ENCODE data around the gene JADE1.

JADE1 gene

DNA sequence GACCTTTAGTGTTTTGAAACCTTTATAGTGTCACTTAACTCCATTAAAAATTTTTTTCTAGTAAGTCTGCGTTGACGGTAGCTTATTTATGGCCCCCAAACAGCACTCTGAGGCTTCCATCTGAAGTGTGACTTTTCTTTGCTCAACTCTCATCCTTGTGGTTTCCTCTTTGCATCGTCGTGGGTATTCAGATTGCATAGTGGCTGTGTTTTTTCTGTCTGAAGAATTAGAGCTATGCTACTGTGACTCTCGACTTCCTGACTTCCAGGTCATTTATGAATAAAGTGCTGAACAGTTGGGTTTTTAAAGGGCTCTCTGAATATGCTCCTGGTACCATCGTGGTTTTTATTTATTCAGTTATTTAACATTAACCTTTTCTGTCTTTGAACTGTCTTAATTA lies 44.9 kb downstream of the JADE1 start:
- peaks cover 44 to 50% of the 10 kb centered on the region in 2 experiments for H3K36me3 ChIP-seq (ENCODE audit: control insufficient read depth in 1 of 2, insufficient read depth in 2 of 2, low read length in 2 of 2)
- WGBS (ENCODE audit: extremely low coverage, insufficient coverage, insufficient read length), result no CpG with 5 or more reads among the region's 6 CpGs
- no peak overlapping the region for H3K27ac ChIP-seq (ENCODE audit: low read depth, low read length)
- H3K4me2 ChIP-seq (ENCODE audit: low read length), result no peak overlapping the region
- H3K4ac ChIP-seq (ENCODE audit: low read depth, low read length), result no peak overlapping the region
- H4K91ac ChIP-seq (ENCODE audit: low read depth, low read length), result no peak overlapping the region
- H3K79me2 ChIP-seq (ENCODE audit: control insufficient read depth, insufficient read depth, low read length, poor library complexity), result no peaks in the 10 kb centered on the region
- H3K4me1 ChIP-seq (ENCODE audit: control insufficient read depth in 1 of 2, insufficient read depth in 2 of 2, low read length in 2 of 2), result peaks cover 0 to 4% of the 10 kb centered on the region in 2 experiments
- H3K23ac ChIP-seq (ENCODE audit: low read length), result no peak overlapping the region
- no peak overlapping the region for H3K9ac ChIP-seq (ENCODE audit: low read length)
- peaks cover 4% of the 10 kb centered on the region for H3K9me3 ChIP-seq (ENCODE audit: insufficient read depth, low read depth, low read length)
- no peaks in the 10 kb centered on the region for H3K27me3 ChIP-seq (ENCODE audit: insufficient read depth, low read length)
- H2BK5ac ChIP-seq (ENCODE audit: low read depth, low read length, poor library complexity), result no peak overlapping the region
- no peak overlapping the region for H2AK5ac ChIP-seq (ENCODE audit: low read length)
- H3K18ac ChIP-seq (ENCODE audit: low read length), result no peak overlapping the region
- H3K79me1 ChIP-seq (ENCODE audit: low read length), result no peaks in the 10 kb centered on the region
- no peak overlapping the region for H4K12ac ChIP-seq (ENCODE audit: low read depth, low read length)
- no peak overlapping the region for H4K8ac ChIP-seq (ENCODE audit: low read depth, low read length)
- DNase-seq, result no peak
- H3K4me3 ChIP-seq (ENCODE audit: low read depth, low read length), result no peak overlapping the region
- no peak overlapping the region for H2AFZ ChIP-seq (ENCODE audit: insufficient read depth, low read length, poor library complexity)
- no peak overlapping the region for H2BK12ac ChIP-seq (ENCODE audit: low read length)
- no peak overlapping the region for H3K14ac ChIP-seq (ENCODE audit: low read length)
- no peak overlapping the region for H2BK120ac ChIP-seq (ENCODE audit: insufficient read depth, low read length, poor library complexity)

DNA sequence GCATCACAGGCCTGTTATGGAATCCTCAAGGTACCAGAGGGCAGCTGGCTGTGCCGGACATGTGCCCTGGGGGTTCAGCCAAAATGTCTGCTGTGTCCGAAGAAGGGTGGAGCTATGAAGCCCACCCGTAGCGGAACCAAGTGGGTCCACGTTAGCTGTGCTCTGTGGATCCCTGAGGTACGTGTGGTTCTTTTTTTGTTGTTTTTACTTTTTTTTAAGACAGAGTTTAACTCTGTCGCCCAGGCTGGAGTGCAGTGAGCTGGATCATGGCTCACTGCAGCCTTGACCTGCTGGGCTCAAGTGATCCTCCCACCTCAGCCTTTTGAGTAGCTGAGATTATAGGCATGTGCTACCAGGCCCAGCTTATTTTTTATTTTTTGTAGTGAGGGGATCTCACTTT lies 46.1 kb downstream of the JADE1 start:
- Histone ChIP-seq H3K18ac (ENCODE audit: low read length) (no peak overlapping the region), H3K79me2 (ENCODE audit: control insufficient read depth, insufficient read depth, low read length, poor library complexity) (no peaks in the 10 kb centered on the region), H3K9ac (ENCODE audit: low read length) (no peak overlapping the region), H2BK12ac (ENCODE audit: low read length) (no peak overlapping the region), H3K14ac (ENCODE audit: low read length) (no peak overlapping the region), H3K4me3 (ENCODE audit: low read depth, low read length) (no peak overlapping the region), H3K4me2 (ENCODE audit: low read length) (no peak overlapping the region), H2AFZ (ENCODE audit: insufficient read depth, low read length, poor library complexity) (no peak overlapping the region), H3K27me3 (ENCODE audit: insufficient read depth, low read length) (no peaks in the 10 kb centered on the region), H2BK120ac (ENCODE audit: insufficient read depth, low read length, poor library complexity) (no peak overlapping the region), H3K9me3 (ENCODE audit: insufficient read depth, low read depth, low read length) (peaks cover 4% of the 10 kb centered on the region), H4K91ac (ENCODE audit: low read depth, low read length) (no peak overlapping the region), H3K27ac (ENCODE audit: low read depth, low read length) (no peak overlapping the region), H3K36me3 (ENCODE audit: control insufficient read depth in 1 of 2, insufficient read depth in 2 of 2, low read length in 2 of 2) (peaks cover 45 to 50% of the 10 kb centered on the region in 2 experiments), H3K79me1 (ENCODE audit: low read length) (no peaks in the 10 kb centered on the region), H4K8ac (ENCODE audit: low read depth, low read length) (no peak overlapping the region), H2BK5ac (ENCODE audit: low read depth, low read length, poor library complexity) (no peak overlapping the region), H3K4ac (ENCODE audit: low read depth, low read length) (no peak overlapping the region), H3K4me1 (ENCODE audit: control insufficient read depth in 1 of 2, insufficient read depth in 2 of 2, low read length in 2 of 2) (peaks cover 0 to 4% of the 10 kb centered on the region in 2 experiments), H2AK5ac (ENCODE audit: low read length) (no peak overlapping the region), H4K12ac (ENCODE audit: low read depth, low read length) (no peak overlapping the region), H3K23ac (ENCODE audit: low read length) (no peak overlapping the region)
- WGBS (ENCODE audit: extremely low coverage, insufficient coverage, insufficient read length), result no CpG with 5 or more reads among the region's 7 CpGs
- no peak for DNase-seq

DNA sequence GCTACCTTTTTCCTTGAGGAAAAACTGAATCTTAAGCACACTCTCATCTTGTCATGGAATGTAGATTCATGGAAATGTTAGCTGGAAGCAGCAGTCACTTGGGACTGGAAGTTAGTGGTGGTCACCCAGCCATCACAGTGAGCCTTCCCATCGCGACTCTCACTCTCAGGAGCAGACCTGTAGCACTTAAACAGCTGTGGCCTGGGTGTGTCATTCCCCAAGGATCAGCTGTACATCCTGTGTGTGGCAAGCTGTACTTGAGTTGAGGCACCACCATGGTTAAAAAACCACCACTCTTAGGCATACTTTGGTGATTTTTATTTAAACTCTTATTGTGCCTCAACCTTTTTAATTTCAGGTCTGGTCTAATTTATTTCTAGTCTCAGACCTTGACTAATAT lies 46.7 kb downstream of the JADE1 start:
- Histone ChIP-seq H4K91ac (ENCODE audit: low read depth, low read length) (no peak overlapping the region), H3K14ac (ENCODE audit: low read length) (no peak overlapping the region), H3K27ac (ENCODE audit: low read depth, low read length) (no peak overlapping the region), H4K8ac (ENCODE audit: low read depth, low read length) (no peak overlapping the region), H3K9me3 (ENCODE audit: insufficient read depth, low read depth, low read length) (peaks cover 4% of the 10 kb centered on the region), H3K4me3 (ENCODE audit: low read depth, low read length) (no peak overlapping the region), H3K79me2 (ENCODE audit: control insufficient read depth, insufficient read depth, low read length, poor library complexity) (no peaks in the 10 kb centered on the region), H2AK5ac (ENCODE audit: low read length) (no peak overlapping the region), H2BK12ac (ENCODE audit: low read length) (no peak overlapping the region), H2BK5ac (ENCODE audit: low read depth, low read length, poor library complexity) (no peak overlapping the region), H3K4me1 (ENCODE audit: control insufficient read depth in 1 of 2, insufficient read depth in 2 of 2, low read length in 2 of 2) (peaks cover 0 to 4% of the 10 kb centered on the region in 2 experiments), H3K9ac (ENCODE audit: low read length) (no peak overlapping the region), H4K12ac (ENCODE audit: low read depth, low read length) (no peak overlapping the region), H3K23ac (ENCODE audit: low read length) (no peak overlapping the region), H3K79me1 (ENCODE audit: low read length) (no peaks in the 10 kb centered on the region), H3K18ac (ENCODE audit: low read length) (no peak overlapping the region), H3K27me3 (ENCODE audit: insufficient read depth, low read length) (no peaks in the 10 kb centered on the region), H3K4ac (ENCODE audit: low read depth, low read length) (no peak overlapping the region), H2AFZ (ENCODE audit: insufficient read depth, low read length, poor library complexity) (no peak overlapping the region), H3K4me2 (ENCODE audit: low read length) (no peak overlapping the region), H3K36me3 (ENCODE audit: control insufficient read depth in 1 of 2, insufficient read depth in 2 of 2, low read length in 2 of 2) (peaks cover 44 to 54% of the 10 kb centered on the region in 2 experiments), H2BK120ac (ENCODE audit: insufficient read depth, low read length, poor library complexity) (no peak overlapping the region)
- no peak for DNase-seq
- no CpG with 5 or more reads among the region's 2 CpGs for WGBS (ENCODE audit: extremely low coverage, insufficient coverage, insufficient read length)

DNA sequence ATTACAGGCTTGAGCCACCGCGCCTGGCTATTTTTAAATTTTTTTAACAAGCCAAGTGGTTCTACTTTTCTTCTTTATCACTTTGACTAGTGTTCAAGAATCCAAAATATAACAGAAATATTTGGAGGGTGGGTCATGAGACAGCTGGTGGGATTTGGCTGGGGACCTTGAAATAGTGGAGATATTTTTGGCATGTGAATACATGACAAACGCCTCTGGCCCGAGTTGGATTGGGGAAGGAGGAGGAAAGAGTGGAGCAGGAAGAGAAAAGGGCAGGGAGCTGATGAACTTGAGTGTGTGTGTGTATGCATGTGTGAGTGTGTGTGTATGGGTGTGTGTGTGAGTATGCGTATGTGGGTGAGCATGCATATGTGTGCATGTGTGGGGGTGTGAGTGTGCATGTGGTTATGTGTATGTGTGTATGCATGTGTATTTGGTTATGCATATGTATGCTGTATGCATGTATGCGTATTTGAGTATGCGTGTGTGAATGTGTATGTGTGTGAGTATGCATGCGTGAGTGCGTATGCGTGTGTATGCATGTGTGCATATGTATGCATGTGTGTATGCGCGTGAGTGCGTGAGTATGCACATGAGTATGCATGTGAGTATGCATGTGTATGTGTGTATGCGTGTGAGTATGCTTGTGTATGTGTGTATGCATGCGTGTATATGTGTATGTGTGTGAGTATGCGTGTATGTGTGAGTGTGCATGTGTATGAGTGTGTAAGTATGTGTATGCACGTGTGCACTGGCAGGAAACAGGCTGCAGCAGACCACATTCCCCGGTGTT lies 49.6 kb downstream of the JADE1 start:
- no peaks in the 10 kb centered on the region for H3K79me2 ChIP-seq (ENCODE audit: control insufficient read depth, insufficient read depth, low read length, poor library complexity)
- H3K27ac ChIP-seq (ENCODE audit: low read depth, low read length), result no peak overlapping the region
- H4K12ac ChIP-seq (ENCODE audit: low read depth, low read length), result no peak overlapping the region
- peaks cover 0 to 6% of the 10 kb centered on the region in 2 experiments for H3K4me1 ChIP-seq (ENCODE audit: control insufficient read depth in 1 of 2, insufficient read depth in 2 of 2, low read length in 2 of 2)
- no peak overlapping the region for H3K4me2 ChIP-seq (ENCODE audit: low read length)
- peak in 1 of 2 donors; percentile 49 for DNase-seq
- H3K4me3 ChIP-seq (ENCODE audit: low read depth, low read length), result peak overlapping the region; percentile 56
- no peak overlapping the region for H2BK12ac ChIP-seq (ENCODE audit: low read length)
- H3K79me1 ChIP-seq (ENCODE audit: low read length), result no peaks in the 10 kb centered on the region
- no peak overlapping the region for H2AFZ ChIP-seq (ENCODE audit: insufficient read depth, low read length, poor library complexity)
- H4K8ac ChIP-seq (ENCODE audit: low read depth, low read length), result no peak overlapping the region
- peaks cover 4% of the 10 kb centered on the region for H3K9me3 ChIP-seq (ENCODE audit: insufficient read depth, low read depth, low read length)
- H2BK120ac ChIP-seq (ENCODE audit: insufficient read depth, low read length, poor library complexity), result no peak overlapping the region
- H3K14ac ChIP-seq (ENCODE audit: low read length), result no peak overlapping the region
- no peak overlapping the region for H3K4ac ChIP-seq (ENCODE audit: low read depth, low read length)
- no peaks in the 10 kb centered on the region for H3K27me3 ChIP-seq (ENCODE audit: insufficient read depth, low read length)
- peaks cover 44 to 58% of the 10 kb centered on the region in 2 experiments for H3K36me3 ChIP-seq (ENCODE audit: control insufficient read depth in 1 of 2, insufficient read depth in 2 of 2, low read length in 2 of 2)
- H4K91ac ChIP-seq (ENCODE audit: low read depth, low read length), result no peak overlapping the region
- H2BK5ac ChIP-seq (ENCODE audit: low read depth, low read length, poor library complexity), result no peak overlapping the region
- no CpG with 5 or more reads among the region's 18 CpGs for WGBS (ENCODE audit: extremely low coverage, insufficient coverage, insufficient read length)
- H3K18ac ChIP-seq (ENCODE audit: low read length), result no peak overlapping the region
- no peak overlapping the region for H2AK5ac ChIP-seq (ENCODE audit: low read length)
- peak overlapping the region; percentile 14 for H3K23ac ChIP-seq (ENCODE audit: low read length)
- H3K9ac ChIP-seq (ENCODE audit: low read length), result peak overlapping the region; percentile 57

All from trophoblast cell (in vitro differentiated cells and primary cell).